Measurements from ENCODE around the gene DOCK2. TPM values are rescaled to one million over a fixed set of nuclear protein-coding genes. Genes with fewer than 3 reads are reported as not detected.

DOCK2 gene
- total and polyA plus RNA-seq, 9 of the 15 experiments (the other 6 are each of a cell fraction or from before 2014, with no cell fraction given), result 4.5 to 42.6 (median 20.5) TPM

GRCh38 chr5:169637549-169638121, 560 bp downstream of the DOCK2 start (continued):
- TF ChIP-seq ARID4B (CRISPR knock-in tag; IDR thresholded peaks at IDR 0.05), result peak; percentile 8; the same call in 1 of the 2 replicates
- no peak for TF ChIP-seq UBTF (IDR thresholded peaks at IDR 0.05; ENCODE audit: borderline replicate concordance in 1 of 2, low read depth in 2 of 2, low read length in 2 of 2)
- TF ChIP-seq ZNF407 (IDR thresholded peaks at IDR 0.05; ENCODE audit: low read depth), result no peak
- TF ChIP-seq EHMT2 (IDR thresholded peaks at IDR 0.05), result no peak
- no peak for TF ChIP-seq SIX5 (IDR thresholded peaks at IDR 0.05; ENCODE audit: borderline replicate concordance in 1 of 2, insufficient read depth in 1 of 2, low read depth in 1 of 2, low read length in 2 of 2)
- no peak for TF ChIP-seq SMAD1 (IDR thresholded peaks at IDR 0.05; ENCODE audit: low read depth, low read length, partially characterized antibody)
- TF ChIP-seq MAFK (IDR thresholded peaks at IDR 0.05; ENCODE audit: low read length), result no peak
- TF ChIP-seq POLR3A (IDR thresholded peaks at IDR 0.05; ENCODE audit: borderline replicate concordance, extremely low read depth, insufficient read depth, insufficient read length), result no peak

Data from K562 (cell line).